GM15510 (cell line): ENCODE results near the gene OR6C65.

Source experiments
- POLR2A ChIP-seq: IDR thresholded peaks from 3 replicates; pipeline ENCODE4 v1.6.1; 2011; ENCODE audit warnings: borderline replicate concordance; ENCODE audit not compliant: insufficient read length; ENCODE audit errors: extremely low read depth

The OR6C65 gene

DNA sequence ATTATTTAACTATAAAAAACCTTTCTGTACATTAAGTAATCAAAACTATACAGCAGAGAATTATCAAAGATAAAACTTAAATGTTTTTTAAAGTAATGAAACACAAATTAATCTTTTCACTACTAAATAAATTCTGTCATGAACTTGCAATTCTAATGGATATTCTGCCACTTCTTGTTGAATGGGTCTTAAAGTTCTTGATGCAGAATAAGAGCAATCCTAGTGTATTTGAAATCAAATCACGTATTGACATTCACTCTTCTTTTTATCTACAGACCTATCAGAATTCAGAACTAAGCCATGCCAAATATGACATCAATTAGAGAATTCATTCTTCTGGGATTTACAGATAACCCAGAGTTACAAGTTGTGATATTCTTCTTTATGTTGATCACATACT, at the start of gene OR6C65:
Gene OR6C65 (plus strand): TSS at position 301 of the 400 bp plus-strand sequence. CDS start 0 bp downstream, at position 301.
- no peak for TF ChIP-seq POLR2A

DNA sequence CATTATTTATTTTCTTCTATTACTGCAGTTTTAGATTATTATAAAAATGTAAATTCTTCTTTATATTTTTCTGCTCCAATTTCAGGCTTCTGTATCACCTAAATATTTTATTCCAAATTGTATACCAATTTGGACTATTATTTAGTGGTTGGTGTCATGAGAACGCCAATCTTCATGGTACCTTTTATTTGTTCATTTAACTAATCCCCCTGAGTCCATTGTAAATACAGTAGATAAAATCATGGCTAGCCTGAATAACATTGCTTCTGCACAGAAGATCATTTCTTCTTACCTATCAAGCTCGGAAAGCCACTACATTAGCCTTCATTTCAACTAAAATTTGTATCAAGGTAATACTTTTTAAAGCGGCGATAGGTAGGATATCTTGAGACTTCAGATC, 37.7 kb upstream of the OR6C65 start, which contains the start of gene OR6C75:
Gene OR6C75 (plus strand): TSS at position 301 of the 400 bp plus-strand sequence. CDS start 2,136 bp downstream, outside the sequence.
- no peak for TF ChIP-seq POLR2A

DNA sequence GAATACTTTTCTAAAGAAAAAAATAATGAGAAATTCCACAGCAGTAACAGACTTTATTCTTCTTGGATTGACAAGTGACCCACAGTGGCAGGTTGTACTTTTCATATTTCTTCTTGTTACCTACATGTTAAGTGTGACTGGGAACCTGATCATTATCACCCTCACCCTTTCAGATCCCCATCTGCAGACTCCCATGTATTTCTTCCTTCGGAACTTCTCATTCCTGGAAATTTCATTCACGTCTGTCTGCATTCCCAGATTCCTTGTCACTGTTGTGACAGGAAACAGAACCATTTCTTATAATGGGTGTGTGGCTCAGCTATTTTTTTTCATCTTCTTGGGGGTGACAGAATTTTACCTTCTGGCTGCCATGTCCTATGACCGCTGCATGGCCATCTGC, 35.2 kb upstream of the OR6C65 start:
- TF ChIP-seq POLR2A, result no peak

DNA sequence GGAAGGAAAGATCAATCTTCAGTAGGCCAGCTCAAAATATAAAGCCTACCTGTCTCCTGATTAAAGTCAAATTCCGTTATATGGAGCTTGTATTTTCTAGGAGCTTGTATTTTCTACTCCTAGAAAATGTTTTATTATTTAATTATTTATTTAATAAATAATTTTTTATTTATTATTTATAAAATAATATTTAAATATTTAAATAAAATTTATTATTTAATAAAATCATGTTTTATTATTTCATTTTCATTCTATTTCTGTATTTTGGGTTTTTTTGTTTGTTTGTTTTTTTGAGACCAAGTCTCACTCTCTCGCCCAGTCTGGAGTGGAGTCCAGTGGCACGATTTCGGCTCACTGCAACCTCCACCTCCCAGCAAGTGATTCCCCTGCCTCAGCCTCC, 27.8 kb upstream of the OR6C65 start:
- no peak for TF ChIP-seq POLR2A

GRCh38 chr12:55385891-55386290, 14.4 kb upstream of the OR6C65 start:
- TF ChIP-seq POLR2A, result no peak

DNA sequence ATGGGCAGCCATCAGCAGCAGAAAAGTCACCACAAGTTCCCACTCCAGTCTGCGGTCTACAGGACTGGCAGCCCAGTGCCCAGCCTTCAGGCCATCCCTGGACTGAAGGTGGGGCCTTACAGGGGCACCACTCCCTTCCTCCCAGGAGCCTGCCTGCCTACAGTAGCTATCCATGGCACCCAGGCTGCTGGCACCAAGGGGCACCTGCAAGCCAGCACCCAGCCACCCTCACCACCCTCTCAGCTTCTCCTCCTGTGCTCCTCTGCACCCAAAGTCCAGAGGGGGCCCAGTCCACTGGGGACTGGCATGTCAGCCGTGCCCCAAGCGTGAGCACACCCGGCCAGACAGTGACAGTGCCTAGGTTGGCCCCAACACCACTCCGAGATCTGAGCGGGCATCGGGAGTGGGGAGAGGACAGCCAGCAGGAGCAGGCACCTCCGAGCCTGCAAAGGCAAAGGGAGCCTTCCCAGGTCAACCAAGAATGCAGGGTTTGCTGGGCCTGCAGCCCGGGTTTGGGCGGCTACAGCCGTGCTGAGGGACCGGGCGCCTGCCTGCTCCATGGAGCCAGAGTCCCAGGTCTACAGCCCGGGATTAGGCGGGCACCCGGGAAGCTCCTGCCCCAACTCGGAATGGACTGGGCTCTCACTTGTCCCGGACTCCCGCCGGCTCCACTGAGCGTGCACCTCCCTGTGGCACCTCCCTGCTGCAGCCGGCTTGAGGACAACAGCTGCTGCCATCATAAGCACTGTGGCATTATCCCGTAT, 8.1 kb upstream of the OR6C65 start:
- TF ChIP-seq POLR2A, result no peak

DNA sequence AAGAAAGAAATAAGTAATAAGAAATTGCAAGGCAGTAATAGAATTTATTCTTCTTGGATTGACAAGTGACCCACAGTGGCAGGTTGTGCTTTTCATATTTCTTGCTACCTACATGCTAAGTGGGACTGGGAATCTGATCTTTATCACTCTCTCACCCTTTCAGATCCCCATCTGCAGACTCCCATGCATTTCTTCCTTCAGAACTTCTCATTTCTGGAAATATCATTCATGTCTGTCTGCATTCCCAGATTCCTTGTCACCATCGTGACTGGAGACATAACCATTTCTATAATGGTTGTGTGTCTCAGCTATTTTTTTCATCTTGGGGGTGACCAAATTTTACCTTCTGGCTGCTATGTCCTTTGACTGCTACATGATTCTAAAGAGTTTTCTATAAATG, 4.0 kb upstream of the OR6C65 start:
- TF ChIP-seq POLR2A, result no peak

GRCh38 chr12:55407866-55408265, 7.5 kb downstream of the OR6C65 start:
- no peak for TF ChIP-seq POLR2A

DNA sequence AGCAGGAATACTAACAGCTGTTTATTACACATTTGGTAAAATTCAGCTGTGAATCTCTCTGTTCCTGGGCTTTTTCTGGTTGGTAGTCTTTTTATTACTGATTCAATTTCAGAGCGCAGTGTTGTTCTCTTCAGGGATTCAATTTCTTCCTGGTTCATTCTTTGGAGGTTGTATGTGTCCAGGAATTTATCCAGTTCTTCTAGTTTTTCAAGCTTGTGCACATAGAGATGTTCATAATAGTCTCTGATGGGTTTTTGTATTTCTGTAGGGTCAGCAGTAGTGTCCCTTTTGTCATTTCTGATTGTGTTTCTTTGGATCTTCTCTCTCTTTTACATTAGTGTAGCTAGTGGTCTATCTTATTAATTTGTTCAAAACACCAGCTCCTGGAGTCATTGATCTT, 16.6 kb downstream of the OR6C65 start:
- TF ChIP-seq POLR2A, result no peak

DNA sequence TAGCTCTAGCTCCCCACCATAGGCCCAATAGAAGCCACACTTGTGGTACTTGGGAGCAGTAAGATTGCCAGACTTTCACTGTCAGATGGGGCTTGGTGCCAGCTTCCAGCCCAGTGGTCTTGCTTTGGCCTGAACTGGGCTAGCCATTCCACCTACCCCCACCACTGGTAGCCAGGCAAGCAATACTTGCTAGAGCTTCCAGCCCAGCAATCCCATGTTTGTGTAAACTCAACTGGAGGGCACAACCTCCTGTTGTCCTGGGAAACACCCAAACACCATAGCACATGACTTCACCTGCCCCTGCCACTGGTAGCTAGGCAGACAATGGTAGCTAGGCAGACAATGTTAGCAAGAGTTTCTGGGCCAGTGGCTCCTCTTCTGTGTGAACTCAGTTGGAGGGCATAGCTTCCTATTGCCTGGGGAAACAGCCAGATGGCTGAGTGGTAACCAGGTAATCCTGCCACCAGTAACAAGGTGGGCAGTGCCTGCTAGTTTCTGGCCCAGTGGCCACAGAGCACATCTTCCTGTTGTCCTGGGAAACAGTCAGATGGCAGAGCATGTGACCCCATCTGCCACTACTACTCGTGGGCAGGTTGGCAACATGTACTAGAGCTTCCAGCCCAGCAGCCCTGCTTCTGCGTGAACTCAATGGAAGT, 20.1 kb downstream of the OR6C65 start:
- no peak for TF ChIP-seq POLR2A

DNA sequence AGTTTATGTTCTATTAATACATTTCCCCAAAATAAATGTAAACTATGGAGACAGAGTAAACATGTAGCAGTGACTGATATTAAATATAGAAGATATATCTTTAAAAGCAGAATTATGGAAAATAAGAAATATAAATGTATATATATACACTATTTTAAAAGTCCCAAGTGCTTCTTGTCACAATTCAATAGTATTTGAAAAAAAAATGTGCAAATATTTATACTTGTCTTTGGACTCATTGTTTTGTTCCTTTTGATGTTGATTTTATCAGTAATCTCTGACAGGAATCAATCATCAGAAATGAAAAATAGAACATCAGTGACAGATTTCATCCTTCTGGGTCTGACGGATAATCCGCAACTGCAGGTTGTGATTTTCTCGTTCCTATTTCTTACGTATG, 25.6 kb downstream of the OR6C65 start, which contains the start of gene OR6C76:
Gene OR6C76 (plus strand): TSS at position 301 of the 400 bp plus-strand sequence. CDS start 0 bp downstream, at position 301.
- TF ChIP-seq POLR2A, result no peak

DNA sequence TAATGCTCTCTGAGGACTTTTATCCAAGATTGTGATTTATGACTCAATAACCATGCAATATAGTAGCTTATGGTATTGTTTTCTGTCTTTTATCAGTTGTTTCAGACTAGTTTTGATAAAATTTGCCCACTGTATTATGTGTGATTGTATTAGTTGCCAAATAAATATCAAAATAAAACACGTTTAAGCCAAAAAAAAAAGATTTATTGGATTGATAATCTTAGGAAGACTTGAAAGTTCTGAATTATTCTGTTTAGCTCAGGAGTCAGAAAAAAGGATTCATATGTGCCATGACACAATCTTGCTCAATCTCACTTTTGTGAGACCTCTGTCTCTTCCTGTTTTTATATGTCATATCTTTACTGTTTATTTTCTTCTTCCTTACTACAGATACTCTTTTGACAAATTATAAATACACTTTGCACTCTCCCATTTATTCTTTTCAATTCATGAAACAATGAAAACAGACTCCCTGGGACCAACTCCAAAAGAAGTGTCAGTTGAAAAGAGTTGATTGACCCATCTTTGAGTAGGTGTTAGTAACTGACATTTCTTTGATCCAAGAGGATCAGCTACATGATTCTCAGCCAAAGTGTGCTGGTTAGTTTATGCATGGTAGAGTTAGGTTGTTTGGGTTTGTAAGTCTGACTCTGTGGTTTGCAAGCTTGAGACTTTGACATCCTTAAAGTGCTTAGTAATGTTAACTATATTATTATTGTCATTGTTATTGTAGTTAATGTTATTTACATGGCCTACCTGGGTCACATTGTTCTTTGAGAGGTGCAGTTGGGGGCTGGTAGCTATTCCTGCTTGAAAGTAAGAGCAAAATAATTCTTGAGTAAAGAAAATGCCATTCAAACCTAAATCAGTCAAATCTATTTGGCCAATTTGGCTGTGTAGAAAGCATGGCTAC, 28.3 kb downstream of the OR6C65 start:
- no peak for TF ChIP-seq POLR2A

DNA sequence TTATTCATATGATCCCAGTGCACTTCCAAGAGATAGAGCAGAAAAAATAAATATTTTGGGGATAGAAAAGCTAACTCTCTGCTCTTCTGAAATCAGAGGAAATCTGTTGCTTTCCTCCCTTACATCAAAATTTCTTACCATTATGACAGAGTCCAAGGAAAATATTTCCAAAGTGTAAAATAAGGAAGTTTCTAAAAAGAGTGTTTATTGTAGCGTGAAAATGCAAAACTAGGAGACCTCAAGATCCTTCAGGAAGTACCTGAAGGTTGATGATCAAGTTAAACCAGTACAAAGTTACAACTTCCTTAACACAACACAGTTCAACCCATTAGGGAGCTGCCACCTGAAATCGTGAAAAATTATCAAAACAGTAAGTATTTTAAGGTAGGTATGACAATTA, 43.4 kb downstream of the OR6C65 start, which contains the start of gene OR6C2:
Gene OR6C2 (plus strand): TSS at position 301 of the 400 bp plus-strand sequence. CDS start 8,138 bp downstream, outside the sequence.
- TF ChIP-seq POLR2A, result no peak

DNA sequence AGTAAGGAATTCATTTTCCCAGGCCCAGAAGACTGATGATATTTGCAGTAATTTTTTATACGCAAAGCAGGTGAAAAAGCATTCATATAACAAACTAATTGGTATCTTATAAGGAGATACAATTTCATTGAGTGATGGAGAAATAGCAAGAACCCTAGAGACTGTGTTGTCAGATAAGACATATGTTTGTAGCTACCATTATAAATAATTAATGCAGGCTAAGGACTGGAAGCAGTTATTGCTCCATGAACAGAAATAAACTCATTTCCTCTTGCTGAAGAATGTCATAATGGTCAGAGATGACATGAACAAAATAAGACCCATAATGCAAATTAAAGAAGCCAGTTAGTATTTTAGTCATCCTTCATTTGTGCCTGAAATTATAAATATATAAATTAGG, 45.0 kb downstream of the OR6C65 start:
- TF ChIP-seq POLR2A, result no peak

- no peak for TF ChIP-seq POLR2A
Observed at GRCh38 chr12:55446326-55446725, 46.0 kb downstream of the OR6C65 start.
